DOHH2 (cell line): ENCODE results near the gene DLGAP1.

Source experiments
- H3F3A ChIP-seq: fragments of 200-600 bp; sonication (generic), shearing (Covaris generic); 2 replicates; pipeline ENCODE4 v1.6.0; 2016; ENCODE audit warnings: antibody characterized with exemption, mild to moderate bottlenecking; ENCODE audit not compliant: control insufficient read depth, insufficient read depth
- H3K27ac ChIP-seq: fragments of 200-600 bp; sonication (generic); 2 replicates; pipeline ENCODE4 v1.5.1; 2014; ENCODE audit warnings: low read depth, mild to moderate bottlenecking, low read length, moderate library complexity
- H3K27me3 ChIP-seq: fragments of 200-600 bp; sonication (generic); 2 replicates; pipeline ENCODE4 v1.6.1; 2014; ENCODE audit warnings: mild to moderate bottlenecking, low read length, mixed read lengths; ENCODE audit not compliant: control insufficient read depth
- H3K36me3 ChIP-seq: fragments of 200-600 bp; sonication (generic); 2 replicates; pipeline ENCODE4 v1.6.1; 2014; ENCODE audit warnings: mild to moderate bottlenecking, low read length, moderate library complexity, mixed read lengths; ENCODE audit not compliant: control insufficient read depth
- H3K4me1 ChIP-seq: fragments of 200-600 bp; sonication (generic); 2 replicates; pipeline ENCODE4 v1.6.1; 2014; ENCODE audit warnings: mild to moderate bottlenecking, low read length, mixed read lengths; ENCODE audit not compliant: control insufficient read depth
- H3K4me2 ChIP-seq: fragments of 200-600 bp; sonication (generic); 2 replicates; pipeline ENCODE4 v1.6.0; 2014; ENCODE audit warnings: mild to moderate bottlenecking, low read length, moderate library complexity
- H3K4me3 ChIP-seq: fragments of 200-600 bp; sonication (generic); 2 replicates; pipeline ENCODE4 v1.5.1; 2014; ENCODE audit warnings: mild to moderate bottlenecking, low read length, mixed read lengths
- H3K79me2 ChIP-seq: fragments of 200-600 bp; sonication (generic); 2 replicates; pipeline ENCODE4 v1.6.1; 2014; ENCODE audit warnings: mild to moderate bottlenecking, low read length, mixed read lengths; ENCODE audit not compliant: control insufficient read depth
- H3K9me2 ChIP-seq: fragments of 200-600 bp; sonication (generic); replicated peaks from 2 replicates; pipeline ENCODE4 v1.6.1; 2014; ENCODE audit warnings: mild to moderate bottlenecking, low read length, mixed read lengths; ENCODE audit not compliant: control insufficient read depth
- H3K9me3 ChIP-seq: fragments of 200-600 bp; sonication (generic); 2 replicates; pipeline ENCODE4 v1.6.1; 2014; ENCODE audit warnings: antibody characterized with exemption, low read length, mixed read lengths; ENCODE audit not compliant: control insufficient read depth, insufficient read depth
- H4K20me1 ChIP-seq: fragments of 200-600 bp; sonication (generic); 2 replicates; pipeline ENCODE4 v1.6.0; 2014; ENCODE audit warnings: low read depth, mild to moderate bottlenecking, antibody characterized with exemption, low read length, moderate library complexity; ENCODE audit not compliant: control insufficient read depth, insufficient read depth
- EZH2phosphoT487 ChIP-seq: fragments of 200-600 bp; sonication (generic); IDR thresholded peaks from 2 replicates; pipeline ENCODE4 v1.6.1; 2017; ENCODE audit warnings: borderline replicate concordance, mild to moderate bottlenecking, antibody characterized with exemption, low read length, moderate library complexity, mixed read lengths
- TF ChIP-seq, protein P1 (sequence below): fragments of 200-600 bp; sonication (generic); IDR thresholded peaks from one replicate; pipeline ENCODE4 v1.5.1; 2014; ENCODE audit warnings: antibody characterized with exemption, mild to moderate bottlenecking, low read depth, low read length; ENCODE audit not compliant: poor library complexity, severe bottlenecking

DLGAP1 gene

DNA sequence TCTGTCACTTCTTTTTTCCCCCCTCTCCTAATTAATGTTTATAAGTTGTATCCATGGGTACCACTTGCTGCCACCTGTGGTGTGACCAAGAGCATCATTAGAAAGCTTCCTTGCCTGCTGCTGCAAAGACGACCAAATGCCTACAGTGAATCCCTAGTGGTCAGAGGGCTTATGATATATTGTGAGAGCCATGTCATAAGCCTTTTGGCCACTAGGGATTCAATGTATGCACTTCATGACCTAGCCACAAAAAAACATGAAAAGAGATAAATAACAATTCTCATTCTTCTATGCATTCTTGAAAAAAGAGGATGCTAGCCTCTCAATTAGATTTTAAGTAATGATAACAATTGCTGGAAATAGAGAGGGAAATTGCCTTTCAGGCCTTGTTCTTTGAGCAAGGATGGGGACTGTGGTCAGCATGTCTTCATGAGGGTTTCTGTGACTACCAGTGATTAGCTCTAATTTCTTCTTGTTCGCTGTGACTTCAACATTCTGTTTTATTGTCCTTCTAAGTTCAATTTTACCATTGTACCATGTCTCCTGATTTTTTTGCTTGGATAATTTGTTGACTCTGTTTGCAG is 569.8 kb downstream of the DLGAP1 start:
- Histone ChIP-seq H3K4me1 (no peaks in the 10 kb centered on the region), H3K27me3 (no peaks in the 10 kb centered on the region), H3K9me2 (no peaks in the 10 kb centered on the region; the same call in 1 of the 2 replicates), H3F3A (no peaks in the 10 kb centered on the region), H3K27ac (no peak overlapping the region), H3K4me3 (no peak overlapping the region), H3K36me3 (no peaks in the 10 kb centered on the region), H3K79me2 (no peaks in the 10 kb centered on the region), H4K20me1 (no peaks in the 10 kb centered on the region), H3K9me3 (no peaks in the 10 kb centered on the region), H3K4me2 (no peak overlapping the region)
- TF ChIP-seq EZH2phosphoT487, result no peak
- TF ChIP-seq, protein P1, sequence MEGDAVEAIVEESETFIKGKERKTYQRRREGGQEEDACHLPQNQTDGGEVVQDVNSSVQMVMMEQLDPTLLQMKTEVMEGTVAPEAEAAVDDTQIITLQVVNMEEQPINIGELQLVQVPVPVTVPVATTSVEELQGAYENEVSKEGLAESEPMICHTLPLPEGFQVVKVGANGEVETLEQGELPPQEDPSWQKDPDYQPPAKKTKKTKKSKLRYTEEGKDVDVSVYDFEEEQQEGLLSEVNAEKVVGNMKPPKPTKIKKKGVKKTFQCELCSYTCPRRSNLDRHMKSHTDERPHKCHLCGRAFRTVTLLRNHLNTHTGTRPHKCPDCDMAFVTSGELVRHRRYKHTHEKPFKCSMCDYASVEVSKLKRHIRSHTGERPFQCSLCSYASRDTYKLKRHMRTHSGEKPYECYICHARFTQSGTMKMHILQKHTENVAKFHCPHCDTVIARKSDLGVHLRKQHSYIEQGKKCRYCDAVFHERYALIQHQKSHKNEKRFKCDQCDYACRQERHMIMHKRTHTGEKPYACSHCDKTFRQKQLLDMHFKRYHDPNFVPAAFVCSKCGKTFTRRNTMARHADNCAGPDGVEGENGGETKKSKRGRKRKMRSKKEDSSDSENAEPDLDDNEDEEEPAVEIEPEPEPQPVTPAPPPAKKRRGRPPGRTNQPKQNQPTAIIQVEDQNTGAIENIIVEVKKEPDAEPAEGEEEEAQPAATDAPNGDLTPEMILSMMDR, result peak; percentile 36

DNA sequence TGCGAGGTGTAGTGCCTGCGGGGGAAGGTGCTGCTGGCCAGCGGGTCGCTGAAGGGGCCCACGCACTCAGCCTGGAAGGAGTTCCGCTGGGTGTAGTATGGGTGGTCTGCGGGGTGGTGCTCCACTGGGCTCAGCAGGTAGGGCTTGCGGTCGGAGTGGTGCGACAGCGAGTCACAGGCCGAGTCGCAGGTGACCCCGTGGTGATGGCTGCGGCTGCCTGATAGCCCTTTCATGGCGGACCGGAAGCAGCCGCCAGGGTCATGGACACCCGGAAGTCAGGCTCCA is 575.3 kb downstream of the DLGAP1 start:
- H3K9me3 ChIP-seq, result peaks cover 6% of the 10 kb centered on the region; the same call in 1 of the 2 replicates
- H3K27me3 ChIP-seq, result peaks cover under 1% of the 10 kb centered on the region
- no peaks in the 10 kb centered on the region for H3F3A ChIP-seq
- no peaks in the 10 kb centered on the region for H3K4me1 ChIP-seq
- H4K20me1 ChIP-seq, result no peaks in the 10 kb centered on the region
- H3K36me3 ChIP-seq, result no peaks in the 10 kb centered on the region
- H3K4me2 ChIP-seq, result no peak overlapping the region
- no peak overlapping the region for H3K4me3 ChIP-seq
- no peaks in the 10 kb centered on the region for H3K79me2 ChIP-seq
- no peak for TF ChIP-seq EZH2phosphoT487
- TF ChIP-seq, protein P1, result no peak
- H3K9me2 ChIP-seq, result no peaks in the 10 kb centered on the region
- no peak overlapping the region for H3K27ac ChIP-seq

GRCh38 chr18:3879114-3879835 is 575.8 kb downstream of the DLGAP1 start:
- no peaks in the 10 kb centered on the region for H3F3A ChIP-seq
- H3K9me3 ChIP-seq, result peaks cover 6% of the 10 kb centered on the region; the same call in 1 of the 2 replicates
- no peak overlapping the region for H3K4me3 ChIP-seq
- no peak overlapping the region for H3K4me2 ChIP-seq
- H3K27ac ChIP-seq, result no peak overlapping the region
- no peaks in the 10 kb centered on the region for H3K9me2 ChIP-seq
- H3K27me3 ChIP-seq, result peaks cover 4% of the 10 kb centered on the region
- no peaks in the 10 kb centered on the region for H4K20me1 ChIP-seq
- no peak for TF ChIP-seq EZH2phosphoT487
- TF ChIP-seq, protein P1, result no peak
- no peaks in the 10 kb centered on the region for H3K36me3 ChIP-seq
- H3K79me2 ChIP-seq, result no peaks in the 10 kb centered on the region
- H3K4me1 ChIP-seq, result no peaks in the 10 kb centered on the region
